ENCODE data around the gene NPHP4. TPM values are rescaled to one million over a fixed set of nuclear protein-coding genes. Genes with fewer than 3 reads are reported as not detected.

Gene NPHP4
- polyA plus RNA-seq, 1 donor (not counting 4 experiments of a cell fraction or from before 2014, with no cell fraction given) = 3.7 TPM

DNA sequence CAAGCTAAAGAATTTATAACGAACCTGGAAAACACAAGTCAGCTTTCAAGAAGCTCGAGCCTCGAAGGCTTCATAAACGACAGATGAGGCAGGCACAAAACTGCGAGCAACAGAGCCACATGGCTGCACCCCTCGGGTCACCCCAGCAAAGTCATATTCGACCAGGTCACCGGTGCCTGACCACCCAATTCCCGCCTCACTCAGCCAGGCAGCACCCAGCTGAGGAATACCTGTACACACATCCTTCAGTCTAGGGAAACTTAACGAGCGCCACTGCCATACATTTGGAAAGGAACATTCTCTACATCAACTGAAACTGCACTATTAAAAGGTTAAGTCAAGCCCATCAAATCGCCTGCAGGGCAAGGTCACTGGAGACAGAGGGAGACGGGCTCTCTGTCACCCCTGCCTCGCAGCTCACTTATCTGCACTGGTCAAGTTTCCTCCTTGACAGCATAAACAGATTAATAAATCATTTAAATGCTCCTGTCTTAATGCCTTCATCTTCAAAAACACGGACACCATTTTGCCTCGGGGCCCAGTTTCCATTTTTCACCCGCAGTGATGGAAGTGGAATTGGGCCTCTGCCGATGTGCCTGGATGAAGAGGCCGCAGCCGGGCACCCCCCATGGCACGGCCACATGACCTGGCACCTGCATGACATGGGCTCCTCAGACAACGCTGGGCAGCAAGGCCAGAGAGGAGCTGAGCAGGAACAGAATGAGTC lies 20.6 kb downstream of the NPHP4 start:
- H3K4me3 ChIP-seq (ENCODE audit: control insufficient read depth in 2 of 3, extremely low read depth in 1 of 3, insufficient read depth in 2 of 3, low read depth in 1 of 3, low read length in 3 of 3) = no peak overlapping the region
- H3K9me1 ChIP-seq (ENCODE audit: control insufficient read depth, extremely low read depth, insufficient read depth, low read length) = no peaks in the 10 kb centered on the region
- TF ChIP-seq, protein P1, sequence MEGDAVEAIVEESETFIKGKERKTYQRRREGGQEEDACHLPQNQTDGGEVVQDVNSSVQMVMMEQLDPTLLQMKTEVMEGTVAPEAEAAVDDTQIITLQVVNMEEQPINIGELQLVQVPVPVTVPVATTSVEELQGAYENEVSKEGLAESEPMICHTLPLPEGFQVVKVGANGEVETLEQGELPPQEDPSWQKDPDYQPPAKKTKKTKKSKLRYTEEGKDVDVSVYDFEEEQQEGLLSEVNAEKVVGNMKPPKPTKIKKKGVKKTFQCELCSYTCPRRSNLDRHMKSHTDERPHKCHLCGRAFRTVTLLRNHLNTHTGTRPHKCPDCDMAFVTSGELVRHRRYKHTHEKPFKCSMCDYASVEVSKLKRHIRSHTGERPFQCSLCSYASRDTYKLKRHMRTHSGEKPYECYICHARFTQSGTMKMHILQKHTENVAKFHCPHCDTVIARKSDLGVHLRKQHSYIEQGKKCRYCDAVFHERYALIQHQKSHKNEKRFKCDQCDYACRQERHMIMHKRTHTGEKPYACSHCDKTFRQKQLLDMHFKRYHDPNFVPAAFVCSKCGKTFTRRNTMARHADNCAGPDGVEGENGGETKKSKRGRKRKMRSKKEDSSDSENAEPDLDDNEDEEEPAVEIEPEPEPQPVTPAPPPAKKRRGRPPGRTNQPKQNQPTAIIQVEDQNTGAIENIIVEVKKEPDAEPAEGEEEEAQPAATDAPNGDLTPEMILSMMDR (optimal IDR thresholded peaks at IDR 0.05 in 1 of 3, IDR thresholded peaks at IDR 0.05 in 1 of 3, conservative IDR thresholded peaks at IDR 0.05 in 1 of 3; ENCODE audit: extremely low read depth in 1 of 3, insufficient read depth in 2 of 3, low read length in 3 of 3) = no peak
- TF ChIP-seq EZH2 (IDR thresholded peaks at IDR 0.05; ENCODE audit: low read length) = no peak
- no peak overlapping the region for H3K27ac ChIP-seq (ENCODE audit: control insufficient read depth, insufficient read depth, low read length)
- H3K79me2 ChIP-seq (ENCODE audit: control insufficient read depth, insufficient read depth, low read length) = no peaks in the 10 kb centered on the region
- no peaks in the 10 kb centered on the region for H3K4me1 ChIP-seq (ENCODE audit: control insufficient read depth, extremely low read depth, insufficient read depth, low read length)
- H4K20me1 ChIP-seq (ENCODE audit: control insufficient read depth, extremely low read depth, insufficient read depth, low read length) = no peaks in the 10 kb centered on the region
- H3K27me3 ChIP-seq (ENCODE audit: control insufficient read depth, extremely low read depth, insufficient read depth, low read length) = no peaks in the 10 kb centered on the region
- dilution Hi-C loops (cut with MboI; ENCODE audit: extremely low pct_ligation_motif_present, low sequenced_read_pairs) = no loop called here
- no peak overlapping the region for H3K9ac ChIP-seq (ENCODE audit: control insufficient read depth, extremely low read depth, insufficient read depth, low read length)
- H3K4me2 ChIP-seq (ENCODE audit: control insufficient read depth, extremely low read depth, insufficient read depth, low read depth, low read length) = no peak overlapping the region
- no peaks in the 10 kb centered on the region for H3K9me3 ChIP-seq (ENCODE audit: control insufficient read depth, low read depth, low read length)
- DNase-seq (ENCODE audit: low read depth, low spot score) (no peak), FAIRE-seq (no peak)
- H3K36me3 ChIP-seq (ENCODE audit: control insufficient read depth in 2 of 2, extremely low read depth in 1 of 2, insufficient read depth in 2 of 2, low read length in 2 of 2) = peaks cover 5 to 11% of the 10 kb centered on the region in 2 experiments
- H2AFZ ChIP-seq (ENCODE audit: control insufficient read depth, low read length) = no peak overlapping the region

- no peaks in the 10 kb centered on the region for H3K79me2 ChIP-seq (ENCODE audit: control insufficient read depth, insufficient read depth, low read length)
- TF ChIP-seq, protein P1 (optimal IDR thresholded peaks at IDR 0.05 in 1 of 3, IDR thresholded peaks at IDR 0.05 in 1 of 3, conservative IDR thresholded peaks at IDR 0.05 in 1 of 3; ENCODE audit: extremely low read depth in 1 of 3, insufficient read depth in 2 of 3, low read length in 3 of 3) = no peak
- TF ChIP-seq EZH2 (IDR thresholded peaks at IDR 0.05; ENCODE audit: low read length) = no peak
- no peak overlapping the region for H3K27ac ChIP-seq (ENCODE audit: control insufficient read depth, insufficient read depth, low read length)
- no peak overlapping the region for H2AFZ ChIP-seq (ENCODE audit: control insufficient read depth, low read length)
- H3K4me3 ChIP-seq (ENCODE audit: control insufficient read depth in 2 of 3, extremely low read depth in 1 of 3, insufficient read depth in 2 of 3, low read depth in 1 of 3, low read length in 3 of 3) = no peak overlapping the region
- DNase-seq (ENCODE audit: low read depth, low spot score) = no peak
- no peak for FAIRE-seq
- H3K36me3 ChIP-seq (ENCODE audit: control insufficient read depth in 2 of 2, extremely low read depth in 1 of 2, insufficient read depth in 2 of 2, low read length in 2 of 2) = peaks cover 5 to 11% of the 10 kb centered on the region in 2 experiments
- no peaks in the 10 kb centered on the region for H3K9me1 ChIP-seq (ENCODE audit: control insufficient read depth, extremely low read depth, insufficient read depth, low read length)
- H3K4me2 ChIP-seq (ENCODE audit: control insufficient read depth, extremely low read depth, insufficient read depth, low read depth, low read length) = no peak overlapping the region
- H4K20me1 ChIP-seq (ENCODE audit: control insufficient read depth, extremely low read depth, insufficient read depth, low read length) = no peaks in the 10 kb centered on the region
- H3K4me1 ChIP-seq (ENCODE audit: control insufficient read depth, extremely low read depth, insufficient read depth, low read length) = no peaks in the 10 kb centered on the region
- H3K9ac ChIP-seq (ENCODE audit: control insufficient read depth, extremely low read depth, insufficient read depth, low read length) = no peak overlapping the region
- no peaks in the 10 kb centered on the region for H3K9me3 ChIP-seq (ENCODE audit: control insufficient read depth, low read depth, low read length)
- H3K27me3 ChIP-seq (ENCODE audit: control insufficient read depth, extremely low read depth, insufficient read depth, low read length) = no peaks in the 10 kb centered on the region
- dilution Hi-C loops (cut with MboI; ENCODE audit: extremely low pct_ligation_motif_present, low sequenced_read_pairs) = no loop called here
These were observed 21.5 kb downstream of the NPHP4 start for GRCh38 chr1:5970610-5971273.
